ENCODE measurements around the gene TMEM200B. TPM values are rescaled to one million over a fixed set of nuclear protein-coding genes. Genes with fewer than 3 reads are reported as not detected.

The TMEM200B gene
- polyA plus RNA-seq, 2 of the 4 experiments (the other 2 are of a cell fraction), result 0.08 to 0.37 TPM

DNA sequence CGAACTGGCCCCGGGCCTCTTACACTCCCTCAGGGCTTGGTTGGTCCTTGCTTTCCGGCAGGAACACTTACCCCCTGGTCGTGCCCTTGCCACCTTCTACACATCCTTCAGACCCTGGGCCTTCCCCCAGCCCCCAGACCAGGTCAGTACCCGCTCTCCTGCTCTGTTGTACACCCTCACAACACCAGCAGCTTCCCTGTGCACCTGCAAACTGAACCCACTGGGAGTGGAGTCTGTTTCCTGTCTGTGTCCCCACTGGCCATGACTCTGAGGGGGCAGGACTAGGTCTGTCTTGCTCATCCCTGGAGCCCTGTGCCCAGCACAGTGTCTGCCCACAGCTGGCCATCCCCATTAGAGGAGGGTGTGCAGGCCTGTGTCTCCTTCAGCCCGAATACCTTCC is 2.1 kb upstream of the TMEM200B start:
- no peaks in the 10 kb centered on the region for H3K4me1 ChIP-seq
- peak overlapping the region in 1 of 2 experiments; percentile 13; a peak in 1 of 6 replicates for H3K27ac ChIP-seq
- CTCF ChIA-PET, result interaction anchor here (0.5 to 1.3 kb wide), 3 partner anchors 9 to 18 kb away, joined by 3 to 4 read pairs (median 3); no protein-coding TSS in a partner anchor
- 88% methylated on average over 6 of the region's 6 CpGs for WGBS (ENCODE audit: missing lambda C conversion rate)
- ATAC-seq, result no peak
- no peak overlapping the region for H3K4me2 ChIP-seq
- no peaks in the 10 kb centered on the region for H3K9me3 ChIP-seq
- no peak for TF ChIP-seq NFE2L2 (conservative IDR thresholded peaks at IDR 0.05; ENCODE audit: low read length)
- TF ChIP-seq, protein P1, sequence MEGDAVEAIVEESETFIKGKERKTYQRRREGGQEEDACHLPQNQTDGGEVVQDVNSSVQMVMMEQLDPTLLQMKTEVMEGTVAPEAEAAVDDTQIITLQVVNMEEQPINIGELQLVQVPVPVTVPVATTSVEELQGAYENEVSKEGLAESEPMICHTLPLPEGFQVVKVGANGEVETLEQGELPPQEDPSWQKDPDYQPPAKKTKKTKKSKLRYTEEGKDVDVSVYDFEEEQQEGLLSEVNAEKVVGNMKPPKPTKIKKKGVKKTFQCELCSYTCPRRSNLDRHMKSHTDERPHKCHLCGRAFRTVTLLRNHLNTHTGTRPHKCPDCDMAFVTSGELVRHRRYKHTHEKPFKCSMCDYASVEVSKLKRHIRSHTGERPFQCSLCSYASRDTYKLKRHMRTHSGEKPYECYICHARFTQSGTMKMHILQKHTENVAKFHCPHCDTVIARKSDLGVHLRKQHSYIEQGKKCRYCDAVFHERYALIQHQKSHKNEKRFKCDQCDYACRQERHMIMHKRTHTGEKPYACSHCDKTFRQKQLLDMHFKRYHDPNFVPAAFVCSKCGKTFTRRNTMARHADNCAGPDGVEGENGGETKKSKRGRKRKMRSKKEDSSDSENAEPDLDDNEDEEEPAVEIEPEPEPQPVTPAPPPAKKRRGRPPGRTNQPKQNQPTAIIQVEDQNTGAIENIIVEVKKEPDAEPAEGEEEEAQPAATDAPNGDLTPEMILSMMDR (IDR thresholded peaks at IDR 0.05), result no peak
- no peak for TF ChIP-seq RAD21 (conservative IDR thresholded peaks at IDR 0.05 in 1 of 2, IDR thresholded peaks at IDR 0.05 in 1 of 2)
- no peak for TF ChIP-seq HEYL (CRISPR knock-in tag; IDR thresholded peaks at IDR 0.05)
- no peak for TF ChIP-seq ZFP36 (IDR thresholded peaks at IDR 0.05; ENCODE audit: borderline replicate concordance, partially characterized antibody)
- TF ChIP-seq RCOR1 (IDR thresholded peaks at IDR 0.05; ENCODE audit: low read depth, low read length), result no peak
- no peak overlapping the region for H3K4me3 ChIP-seq
- POLR2A ChIA-PET, result no interaction called here
- DNase-seq (ENCODE audit: low read depth in 1 of 2, low spot score in 1 of 2), result no peak
- FAIRE-seq, result no peak

- DNase-seq (ENCODE audit: low read depth in 1 of 2, low spot score in 1 of 2) (no peak), ATAC-seq (no peak), FAIRE-seq (no peak)
- 98% methylated on average over 6 of the region's 14 CpGs for WGBS (ENCODE audit: missing lambda C conversion rate)
- POLR2A ChIA-PET, result no interaction called here
- no peaks in the 10 kb centered on the region for H3K9me3 ChIP-seq
- H3K4me3 ChIP-seq, result peak overlapping the region; percentile 83
- peak overlapping the region; percentile 97 for H3K4me2 ChIP-seq
- TF ChIP-seq ZFP36 (IDR thresholded peaks at IDR 0.05; ENCODE audit: borderline replicate concordance, partially characterized antibody) (no peak), SREBF2 (IDR thresholded peaks at IDR 0.05) (no peak), JUNB (IDR thresholded peaks at IDR 0.05) (no peak), FOSL2 (IDR thresholded peaks at IDR 0.05) (no peak), FOSL2 (CRISPR knock-in tag; IDR thresholded peaks at IDR 0.05) (no peak), ESRRA (IDR thresholded peaks at IDR 0.05; ENCODE audit: borderline replicate concordance, low read length) (no peak), FOSB (CRISPR knock-in tag; IDR thresholded peaks at IDR 0.05) (no peak), HMGXB4 (CRISPR knock-in tag; IDR thresholded peaks at IDR 0.05; ENCODE audit: borderline replicate concordance) (no peak), CEBPB (IDR thresholded peaks at IDR 0.05) (no peak), POLR2AphosphoS2 (conservative IDR thresholded peaks at IDR 0.05; ENCODE audit: low read length) (no peak), HOXB5 (CRISPR knock-in tag; IDR thresholded peaks at IDR 0.05) (no peak), SMC3 (IDR thresholded peaks at IDR 0.05) (no peak)
- TF ChIP-seq, protein P2, sequence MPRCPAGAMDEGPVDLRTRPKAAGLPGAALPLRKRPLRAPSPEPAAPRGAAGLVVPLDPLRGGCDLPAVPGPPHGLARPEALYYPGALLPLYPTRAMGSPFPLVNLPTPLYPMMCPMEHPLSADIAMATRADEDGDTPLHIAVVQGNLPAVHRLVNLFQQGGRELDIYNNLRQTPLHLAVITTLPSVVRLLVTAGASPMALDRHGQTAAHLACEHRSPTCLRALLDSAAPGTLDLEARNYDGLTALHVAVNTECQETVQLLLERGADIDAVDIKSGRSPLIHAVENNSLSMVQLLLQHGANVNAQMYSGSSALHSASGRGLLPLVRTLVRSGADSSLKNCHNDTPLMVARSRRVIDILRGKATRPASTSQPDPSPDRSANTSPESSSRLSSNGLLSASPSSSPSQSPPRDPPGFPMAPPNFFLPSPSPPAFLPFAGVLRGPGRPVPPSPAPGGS (IDR thresholded peaks at IDR 0.05), result no peak
- TF ChIP-seq, protein P3, sequence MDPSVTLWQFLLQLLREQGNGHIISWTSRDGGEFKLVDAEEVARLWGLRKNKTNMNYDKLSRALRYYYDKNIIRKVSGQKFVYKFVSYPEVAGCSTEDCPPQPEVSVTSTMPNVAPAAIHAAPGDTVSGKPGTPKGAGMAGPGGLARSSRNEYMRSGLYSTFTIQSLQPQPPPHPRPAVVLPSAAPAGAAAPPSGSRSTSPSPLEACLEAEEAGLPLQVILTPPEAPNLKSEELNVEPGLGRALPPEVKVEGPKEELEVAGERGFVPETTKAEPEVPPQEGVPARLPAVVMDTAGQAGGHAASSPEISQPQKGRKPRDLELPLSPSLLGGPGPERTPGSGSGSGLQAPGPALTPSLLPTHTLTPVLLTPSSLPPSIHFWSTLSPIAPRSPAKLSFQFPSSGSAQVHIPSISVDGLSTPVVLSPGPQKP (IDR thresholded peaks at IDR 0.05; ENCODE audit: low read depth, low read length), result no peak
- CTCF ChIA-PET, result interaction anchor here (0.5 to 1.3 kb wide), 4 partner anchors 10 to 18 kb away, joined by 3 to 4 read pairs (median 4); no protein-coding TSS in a partner anchor
- no peaks in the 10 kb centered on the region for H3K4me1 ChIP-seq
- peak overlapping the region; percentile 86 to 94; a peak in 5 of 6 replicates for H3K27ac ChIP-seq
Observed at GRCh38 chr1:29125237-29125641, 1.5 kb upstream of the TMEM200B start.

Measured in A549 (cell line).